ENCODE data around the gene DCUN1D2.
"Not testable (repeated sequence)": the region's sequence is repeated elsewhere in the genome, so short reads cannot be mapped to it uniquely, and the experiment has no call there.

DCUN1D2 gene

GRCh38 chr13:113489549-113490495 is 689 bp downstream of the DCUN1D2 start:
- peak in 8 of 14 donors; percentile 49 to 77 (median 66) for DNase-seq

GRCh38 chr13:113489171-113489548 is 1.4 kb downstream of the DCUN1D2 start:
- no peak for DNase-seq

- DNase-seq: no peak
Measured at GRCh38 chr13:113488283-113488682, 2.2 kb downstream of the DCUN1D2 start.

GRCh38 chr13:113486698-113487097 is 3.8 kb downstream of the DCUN1D2 start:
- DNase-seq: no peak

GRCh38 chr13:113485545-113485944 is 5.0 kb downstream of the DCUN1D2 start:
- no peak for DNase-seq

GRCh38 chr13:113483504-113484293 is 6.8 kb downstream of the DCUN1D2 start:
- DNase-seq: peak in 6 of 14 donors; percentile 20 to 55 (median 36)

- DNase-seq: no peak
Measured at GRCh38 chr13:113483081-113483480, 7.4 kb downstream of the DCUN1D2 start.

- DNase-seq: no peak
Measured at GRCh38 chr13:113479179-113479578, 11.3 kb downstream of the DCUN1D2 start.

- DNase-seq: no peak
Measured at GRCh38 chr13:113477724-113478123, 12.8 kb downstream of the DCUN1D2 start.

- DNase-seq: no peak
Measured at GRCh38 chr13:113476811-113477210, 13.7 kb downstream of the DCUN1D2 start.

GRCh38 chr13:113475911-113476310 is 14.6 kb downstream of the DCUN1D2 start:
- no peak for DNase-seq

- DNase-seq: no peak
Measured at GRCh38 chr13:113475280-113475679, 15.2 kb downstream of the DCUN1D2 start.

- DNase-seq: no peak
Measured at GRCh38 chr13:113474179-113474578, 16.3 kb downstream of the DCUN1D2 start.

GRCh38 chr13:113472355-113473025 is 18.0 kb downstream of the DCUN1D2 start:
- DNase-seq: no peak

GRCh38 chr13:113471844-113472243 is 18.7 kb downstream of the DCUN1D2 start:
- no peak for DNase-seq

GRCh38 chr13:113470635-113471163 is 19.8 kb downstream of the DCUN1D2 start:
- not testable (repeated sequence) for DNase-seq

- DNase-seq: no peak
Measured at GRCh38 chr13:113470073-113470472, 20.4 kb downstream of the DCUN1D2 start.

- DNase-seq: no peak
Measured at GRCh38 chr13:113469582-113469981, 20.9 kb downstream of the DCUN1D2 start.

GRCh38 chr13:113468472-113469201 is 21.9 kb downstream of the DCUN1D2 start:
- no peak for DNase-seq

GRCh38 chr13:113468029-113468428 is 22.5 kb downstream of the DCUN1D2 start:
- no peak for DNase-seq

GRCh38 chr13:113466383-113466782 is 24.1 kb downstream of the DCUN1D2 start:
- no peak for DNase-seq

- DNase-seq: no peak
Measured at GRCh38 chr13:113465300-113465699, 25.2 kb downstream of the DCUN1D2 start.
